Hippocampal formation (tissue), 2 donors: ENCODE results near the gene CRB1.
"Not testable (repeated sequence)": the region's sequence is repeated elsewhere in the genome, so short reads cannot be mapped to it uniquely, and the experiment has no call there.

ENCODE experiments used
- DNase-seq, 2 donors: peaks; one replicate each; lab custom pipeline; 2025; lab: John Stamatoyannopoulos, UW

CRB1 gene

DNA sequence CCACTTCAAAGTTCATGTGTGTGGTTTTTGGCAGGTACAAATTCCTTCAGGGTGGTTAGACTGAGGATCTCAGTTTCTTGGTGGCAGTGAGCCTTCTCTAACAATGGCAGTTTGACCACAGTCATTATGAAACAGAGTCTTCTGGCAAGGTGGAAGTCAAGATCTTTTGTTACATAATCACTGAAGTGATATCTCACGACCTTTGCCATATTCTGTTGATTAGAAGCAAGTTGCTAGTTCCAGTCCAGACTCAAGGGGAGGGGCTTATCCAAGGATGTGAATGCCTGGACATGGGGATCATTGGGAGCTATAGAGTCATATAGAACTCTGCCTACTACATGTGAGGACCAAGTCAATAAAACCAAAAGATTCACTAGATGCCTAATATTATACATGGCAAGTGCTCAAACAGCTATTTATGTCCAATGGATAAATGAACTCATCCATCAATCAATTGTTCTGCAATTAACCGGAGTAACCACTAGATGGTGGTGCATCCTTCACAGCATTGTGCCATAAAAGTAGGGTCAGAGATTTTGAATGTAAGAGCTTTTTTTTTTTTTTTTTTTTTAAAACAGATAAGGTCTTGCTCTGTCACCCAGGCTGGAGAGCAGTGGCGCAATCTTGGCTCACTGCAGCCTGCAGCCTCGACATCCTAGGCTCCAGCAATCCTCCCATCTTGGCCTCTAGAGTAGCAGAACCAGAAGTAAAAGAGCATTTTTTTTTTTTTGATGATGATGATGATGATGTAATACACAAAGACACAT is 131.9 kb downstream of the CRB1 start:
- DNase-seq = no peak

DNA sequence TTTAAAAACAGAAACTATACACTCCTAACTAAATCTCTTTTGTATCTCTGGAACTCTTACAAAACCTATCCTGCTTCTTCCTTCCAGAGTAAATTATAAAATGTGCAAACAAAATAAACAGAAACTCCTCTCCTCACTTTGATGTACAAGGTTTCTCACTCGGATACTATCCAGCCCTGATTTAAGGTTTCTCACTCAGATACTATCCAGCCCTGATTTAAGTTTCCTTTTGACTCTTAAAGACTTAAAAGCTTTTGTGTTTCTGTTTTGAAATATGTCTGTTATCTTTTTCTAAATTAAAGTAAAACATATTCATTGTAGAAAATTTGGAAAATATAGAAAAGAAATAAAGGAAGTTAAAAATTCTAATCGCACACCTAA is 132.5 kb downstream of the CRB1 start:
- no peak for DNase-seq

DNA sequence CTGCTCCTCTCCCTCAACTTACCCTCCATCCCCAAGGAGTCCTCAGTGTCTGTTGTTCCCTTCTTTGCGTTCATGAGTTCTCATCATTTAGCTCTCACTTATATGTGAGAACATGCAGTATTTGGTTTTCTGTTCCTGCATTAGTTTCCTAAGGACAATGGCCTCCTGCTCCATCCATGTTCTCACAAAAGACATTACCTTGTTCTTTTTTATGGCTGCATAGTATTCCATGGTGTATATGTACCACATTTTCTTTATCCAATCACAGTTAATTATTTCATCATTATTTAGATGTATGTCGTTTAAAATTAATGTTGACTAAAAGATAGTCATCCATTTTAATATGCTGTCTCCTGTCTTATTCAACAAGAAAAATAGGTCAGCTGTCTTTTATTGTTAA is 134.1 kb downstream of the CRB1 start:
- DNase-seq = no peak

DNA sequence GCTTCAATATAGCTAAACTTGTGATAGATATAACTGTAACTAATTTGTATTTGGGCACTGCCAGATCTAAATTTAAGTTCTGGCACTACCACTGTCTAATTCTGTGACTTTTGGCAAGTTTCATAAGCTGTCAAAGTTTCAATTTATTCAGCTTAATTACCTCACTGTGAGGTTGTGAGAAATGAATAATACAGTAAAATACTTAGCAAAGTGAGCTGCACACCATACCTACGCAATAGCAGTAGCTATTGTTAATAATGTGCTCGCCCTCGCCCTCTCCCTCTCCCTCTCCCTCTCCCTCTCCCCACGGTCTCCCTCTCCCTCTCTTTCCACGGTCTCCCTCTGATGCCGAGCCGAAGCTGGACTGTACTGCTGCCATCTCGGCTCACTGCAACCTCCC is 136.7 kb downstream of the CRB1 start:
- DNase-seq = not testable (repeated sequence)

DNA sequence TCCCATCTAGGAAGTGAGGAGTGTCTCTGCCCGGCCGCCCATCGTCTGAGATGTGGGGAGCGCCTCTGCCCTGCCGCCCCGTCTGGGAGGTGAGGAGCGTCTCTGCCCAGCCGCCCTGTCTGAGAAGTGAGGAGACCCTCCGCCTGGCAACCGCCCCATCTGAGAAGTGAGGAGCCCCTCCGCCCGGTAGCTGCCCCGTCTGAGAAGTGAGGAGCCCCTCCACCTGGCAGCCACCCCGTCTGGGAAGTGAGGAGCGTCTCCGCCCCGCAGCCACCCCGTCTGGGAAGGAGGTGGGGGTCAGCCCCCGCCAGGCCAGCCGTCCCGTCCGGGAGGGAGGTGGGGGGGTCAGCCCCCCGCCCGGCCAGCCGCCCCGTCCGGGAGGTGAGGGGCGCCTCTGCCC is 137.6 kb downstream of the CRB1 start:
- DNase-seq = not testable (repeated sequence)

DNA sequence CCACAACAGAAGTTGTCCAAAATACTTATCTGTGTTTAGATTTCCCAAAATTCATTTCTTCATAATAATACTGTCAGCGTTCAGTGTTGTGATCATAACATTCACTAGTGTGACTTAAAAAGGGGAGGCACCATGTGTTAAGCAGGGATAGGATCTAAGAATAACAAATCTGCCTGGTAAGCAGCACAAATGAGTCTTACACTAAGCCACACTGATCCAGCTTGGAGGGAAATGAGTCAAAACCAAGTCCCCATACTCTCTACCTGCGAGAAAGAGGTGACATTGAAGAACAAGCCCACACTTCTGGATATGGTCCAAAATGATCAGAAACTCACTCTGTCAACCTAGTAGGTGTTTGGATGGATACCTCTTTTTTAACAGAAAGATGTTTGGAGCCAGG is 145.5 kb downstream of the CRB1 start:
- DNase-seq = no peak

DNA sequence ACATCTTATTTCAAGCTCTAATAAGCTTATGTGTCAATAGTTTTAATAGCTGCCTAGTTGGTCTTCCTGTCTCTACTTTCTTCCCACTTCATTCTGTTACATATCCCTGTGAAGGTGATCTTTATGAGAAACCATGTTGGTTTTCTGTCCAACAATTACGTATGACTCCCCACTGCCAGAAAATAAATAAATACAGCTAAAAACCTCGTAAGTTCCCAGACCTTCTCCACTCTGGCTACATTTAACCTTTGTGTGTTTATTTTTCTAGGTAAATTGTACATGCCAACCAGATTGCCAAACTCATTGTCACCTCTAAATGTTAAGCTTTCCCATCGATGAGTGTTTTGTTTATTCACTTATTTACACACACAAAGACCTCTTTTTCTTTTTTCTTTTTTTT is 147.2 kb downstream of the CRB1 start:
- no peak for DNase-seq

DNA sequence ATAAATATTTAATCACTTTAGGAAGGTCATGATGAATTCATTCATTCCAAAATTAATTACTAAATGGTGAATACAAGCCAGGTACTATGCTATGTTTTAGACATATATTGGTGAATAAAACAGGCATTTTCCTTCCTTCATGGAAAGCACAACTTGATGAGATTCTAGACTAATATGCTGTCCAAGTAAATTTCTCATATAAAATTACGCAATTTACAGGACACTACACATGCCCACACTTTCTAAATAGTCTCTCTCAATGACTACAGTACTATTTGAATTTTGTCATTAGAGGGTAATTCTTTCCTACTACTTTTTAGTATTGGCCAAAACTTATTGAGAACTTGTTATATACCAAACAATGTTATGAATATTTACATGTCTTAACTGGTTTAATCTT is 150.6 kb downstream of the CRB1 start:
- DNase-seq = no peak

DNA sequence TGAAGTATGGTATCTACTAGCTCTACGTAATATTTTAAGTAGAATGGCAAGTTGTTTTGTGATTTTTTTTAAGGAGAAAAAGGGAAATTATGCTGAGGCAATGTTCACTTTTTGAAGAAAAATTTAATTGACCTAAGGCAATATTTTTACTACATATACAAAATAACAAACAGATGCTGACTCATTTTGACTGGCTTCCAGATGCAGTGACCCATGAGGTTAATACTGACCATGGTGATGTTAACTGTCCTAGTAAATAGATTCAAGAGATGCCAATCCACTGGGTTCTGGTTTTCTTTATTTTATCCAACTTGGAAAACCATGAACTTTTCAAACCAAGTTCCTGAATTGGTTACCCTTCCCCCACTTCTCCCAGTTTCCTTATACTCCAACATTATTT is 154.9 kb downstream of the CRB1 start:
- no peak for DNase-seq

DNA sequence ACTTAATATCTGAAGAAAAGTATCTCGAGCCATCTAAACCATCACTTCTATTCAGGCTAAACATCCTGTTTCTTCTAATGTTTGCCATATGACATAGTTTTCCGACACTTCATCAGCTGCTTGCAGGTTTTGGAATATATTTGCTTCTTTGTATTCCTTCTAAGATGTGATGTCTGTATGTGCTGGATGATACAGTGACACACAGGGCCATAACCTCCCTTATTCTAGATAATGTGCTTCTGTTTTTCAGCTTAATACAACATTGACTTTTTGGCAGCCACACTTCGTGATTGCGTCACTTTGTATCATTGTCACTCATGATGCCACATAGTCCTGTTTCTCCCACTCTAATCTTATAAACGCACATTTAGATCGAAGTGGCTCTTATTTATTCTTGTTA is 156.3 kb downstream of the CRB1 start:
- DNase-seq = no peak

DNA sequence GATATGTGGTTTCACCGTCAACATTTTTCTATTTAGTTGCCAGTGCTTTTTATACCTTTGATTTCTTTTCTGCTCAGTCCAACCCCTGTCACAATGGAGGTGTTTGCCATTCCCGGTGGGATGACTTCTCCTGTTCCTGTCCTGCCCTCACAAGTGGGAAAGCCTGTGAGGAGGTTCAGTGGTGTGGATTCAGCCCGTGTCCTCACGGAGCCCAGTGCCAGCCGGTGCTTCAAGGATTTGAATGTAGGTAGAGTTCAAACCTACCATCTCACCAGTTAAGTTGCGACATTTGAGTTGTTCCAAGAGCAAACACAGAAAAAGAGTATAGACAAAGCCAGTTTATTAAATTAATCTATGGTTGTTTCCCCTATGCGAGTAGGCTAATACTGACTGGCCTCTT is 161.3 kb downstream of the CRB1 start:
- no peak for DNase-seq

DNA sequence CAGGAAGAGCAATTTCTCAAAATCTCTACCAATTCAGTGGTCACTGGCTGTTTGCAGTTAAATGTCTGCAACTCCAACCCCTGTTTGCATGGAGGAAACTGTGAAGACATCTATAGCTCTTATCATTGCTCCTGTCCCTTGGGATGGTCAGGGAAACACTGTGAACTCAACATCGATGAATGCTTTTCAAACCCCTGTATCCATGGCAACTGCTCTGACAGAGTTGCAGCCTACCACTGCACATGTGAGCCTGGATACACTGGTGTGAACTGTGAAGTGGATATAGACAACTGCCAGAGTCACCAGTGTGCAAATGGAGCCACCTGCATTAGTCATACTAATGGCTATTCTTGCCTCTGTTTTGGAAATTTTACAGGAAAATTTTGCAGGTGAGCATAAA is 167.2 kb downstream of the CRB1 start:
- no peak for DNase-seq

DNA sequence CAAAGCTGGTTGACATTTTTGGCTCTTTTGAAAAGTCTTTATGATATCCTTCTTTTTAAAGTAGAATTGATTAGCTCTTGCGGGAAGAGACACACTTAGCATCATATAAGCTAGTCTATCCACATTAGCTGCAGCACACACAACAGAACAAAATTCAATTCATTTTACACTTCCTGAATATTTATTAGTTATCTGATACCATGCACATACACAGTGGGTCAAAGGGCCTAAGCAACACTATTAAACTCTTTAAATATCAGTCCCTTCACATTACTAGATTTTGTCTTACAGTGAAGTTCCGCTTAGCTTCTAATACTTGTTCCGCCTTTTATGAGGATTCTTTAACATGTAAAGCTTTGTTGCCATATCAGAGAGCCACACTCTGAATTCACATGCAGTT is 169.5 kb downstream of the CRB1 start:
- no peak for DNase-seq

DNA sequence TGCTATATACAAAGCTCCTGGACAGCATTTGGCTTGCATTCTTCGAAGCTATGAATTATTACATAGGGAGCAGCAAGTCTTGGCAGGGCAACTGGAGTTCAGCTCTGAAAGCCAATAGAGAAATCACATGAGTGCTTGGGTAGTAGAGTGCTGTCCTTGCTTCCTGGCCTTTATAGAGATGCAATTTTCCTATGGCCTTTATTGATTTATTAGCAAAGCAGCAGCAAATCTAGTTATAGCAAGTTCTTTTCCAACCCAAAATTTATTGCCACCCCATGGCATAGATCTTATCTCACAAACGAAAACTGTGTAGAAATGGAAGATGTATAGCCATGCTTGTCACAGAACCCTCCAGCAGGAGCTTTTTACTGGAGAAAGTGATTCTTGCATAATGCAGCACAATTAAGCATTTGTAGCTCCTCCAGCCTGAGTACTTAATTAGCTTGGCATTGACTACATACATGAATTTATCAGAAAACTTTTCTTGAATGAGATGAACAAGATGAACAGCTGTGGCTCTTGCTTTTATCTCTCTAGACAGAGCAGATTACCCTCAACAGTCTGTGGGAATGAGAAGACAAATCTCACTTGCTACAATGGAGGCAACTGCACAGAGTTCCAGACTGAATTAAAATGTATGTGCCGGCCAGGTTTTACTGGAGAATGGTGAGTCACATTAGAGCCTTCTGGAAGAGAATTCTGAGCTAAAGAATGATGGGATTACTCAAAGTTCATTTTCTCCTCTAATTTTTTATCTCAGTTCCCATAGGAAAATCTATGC is 170.1 kb downstream of the CRB1 start:
- DNase-seq = no peak

DNA sequence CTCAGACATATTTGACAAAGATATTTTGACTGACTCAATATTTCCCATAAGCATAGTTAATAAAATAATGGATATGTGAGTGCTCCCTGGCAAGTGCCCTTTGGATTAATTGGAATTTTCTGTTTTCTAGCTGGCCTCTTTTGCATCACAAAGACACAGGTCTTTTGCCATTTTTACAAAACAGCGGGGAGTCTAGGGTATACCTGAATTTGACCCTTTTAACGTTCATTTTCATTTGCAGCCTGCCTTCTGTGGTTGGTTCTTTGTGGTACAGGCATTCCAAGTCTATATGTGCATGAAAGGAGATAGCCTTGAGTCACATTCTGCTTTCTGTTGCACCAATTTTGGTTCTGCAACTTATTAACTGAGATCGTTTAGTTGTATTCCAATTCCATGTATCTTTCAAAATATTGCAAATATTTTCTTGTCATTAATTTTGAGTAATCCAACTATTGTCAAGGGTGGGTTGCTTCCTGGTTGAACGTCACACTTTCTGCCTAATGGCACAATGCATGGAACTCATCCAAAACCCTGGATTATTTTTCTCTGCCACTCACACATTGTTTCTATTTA is 171.7 kb downstream of the CRB1 start:
- no peak for DNase-seq

DNA sequence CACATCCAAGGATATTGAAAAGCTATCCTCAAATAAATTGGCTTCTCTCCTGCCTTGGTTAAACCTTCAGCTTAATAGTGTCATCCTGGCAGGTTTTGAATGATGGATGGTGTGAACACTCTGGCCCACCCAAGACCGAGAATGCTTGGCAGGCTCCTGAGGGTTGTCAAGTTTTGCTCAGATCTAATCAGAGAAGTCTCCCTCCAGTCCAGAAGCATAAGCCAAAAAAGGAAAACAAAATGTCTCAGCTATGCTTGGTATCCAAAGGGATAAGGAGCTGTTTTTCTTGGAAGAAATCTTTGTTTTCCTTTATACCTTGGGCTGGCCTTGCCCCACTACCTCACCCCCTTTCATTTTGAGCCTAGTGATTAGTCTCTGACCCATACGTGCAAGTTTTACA is 172.7 kb downstream of the CRB1 start:
- DNase-seq = no peak

DNA sequence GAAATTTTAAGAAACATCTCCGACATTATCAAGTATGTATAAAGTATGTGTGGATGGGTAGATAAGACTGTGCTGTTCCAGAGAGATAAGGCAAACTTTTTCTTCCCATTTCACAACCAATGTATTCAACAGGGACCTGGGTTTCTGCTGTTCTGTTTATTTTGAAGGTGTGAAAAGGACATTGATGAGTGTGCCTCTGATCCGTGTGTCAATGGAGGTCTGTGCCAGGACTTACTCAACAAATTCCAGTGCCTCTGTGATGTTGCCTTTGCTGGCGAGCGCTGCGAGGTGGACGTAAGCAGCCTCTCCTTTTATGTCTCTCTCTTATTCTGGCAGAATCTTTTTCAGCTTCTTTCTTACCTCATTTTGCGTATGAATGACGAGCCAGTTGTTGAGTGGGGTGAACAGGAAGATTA is 174.0 kb downstream of the CRB1 start:
- no peak for DNase-seq

DNA sequence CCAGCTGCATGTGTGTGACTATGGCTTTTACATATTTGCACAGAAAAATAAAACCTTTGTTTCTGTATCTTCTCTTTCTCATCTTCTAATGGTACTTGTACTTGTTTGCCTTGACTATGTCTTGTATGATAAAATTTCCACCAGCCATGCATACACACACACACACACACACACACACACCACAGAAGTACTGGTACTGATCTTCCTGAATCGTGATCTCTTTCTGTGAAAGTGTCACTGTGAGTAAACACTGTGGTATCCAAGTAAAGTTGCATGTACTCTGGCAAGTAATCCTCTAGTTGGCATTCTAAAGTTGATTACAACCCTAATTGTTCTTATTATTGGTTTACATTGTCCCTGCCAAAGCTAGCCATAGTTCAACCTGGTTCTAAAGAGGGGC is 176.7 kb downstream of the CRB1 start:
- DNase-seq = no peak

DNA sequence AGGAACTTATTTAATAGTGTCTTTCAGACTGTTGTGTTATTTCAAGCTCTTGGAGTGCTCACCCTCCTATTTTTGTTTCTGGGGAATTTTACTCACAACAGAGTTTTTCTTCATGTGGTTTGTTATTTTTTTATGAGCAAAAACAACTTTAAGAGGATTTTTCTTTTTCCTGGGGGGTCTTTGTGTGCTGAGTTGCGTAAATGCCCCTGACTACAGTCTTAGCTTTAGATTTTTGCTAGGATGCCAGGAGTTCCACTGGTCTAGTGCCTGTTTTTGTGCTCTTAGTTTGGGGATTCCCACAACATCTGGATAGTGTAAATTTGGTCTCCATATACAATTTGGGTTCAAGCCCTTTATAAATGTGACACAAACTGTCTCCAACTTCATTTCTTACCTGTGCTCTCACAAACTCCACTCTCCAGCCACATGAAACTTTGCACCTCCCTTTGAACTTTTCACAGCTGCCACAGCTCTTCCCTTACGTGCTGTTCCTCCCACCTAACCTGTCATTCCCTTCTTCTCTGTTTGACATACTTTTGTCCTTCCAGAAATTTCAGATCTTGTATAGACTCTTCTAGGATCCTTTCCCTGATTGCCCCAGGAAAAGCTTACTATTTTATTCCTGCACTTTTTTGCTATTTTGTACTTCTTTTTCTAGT is 180.2 kb downstream of the CRB1 start:
- DNase-seq = no peak

DNA sequence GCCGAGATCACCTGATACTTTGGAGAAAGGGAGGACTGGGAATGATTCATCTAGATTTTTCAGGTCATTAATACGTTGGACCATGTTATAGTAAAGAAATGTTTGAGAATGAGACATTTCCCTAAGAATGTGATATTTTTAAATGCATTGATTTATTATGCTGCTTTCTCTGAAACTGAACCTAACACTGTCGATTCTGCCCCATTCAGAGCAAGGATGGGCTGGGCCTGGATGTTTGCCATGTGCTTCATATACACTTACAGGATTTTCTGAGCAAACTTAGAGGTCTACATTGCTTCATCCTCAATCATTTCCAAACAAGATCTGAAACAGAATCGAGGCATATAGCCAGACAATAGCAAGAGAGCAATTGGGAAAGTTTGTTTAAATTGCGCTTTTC is 183.3 kb downstream of the CRB1 start:
- DNase-seq = no peak

DNA sequence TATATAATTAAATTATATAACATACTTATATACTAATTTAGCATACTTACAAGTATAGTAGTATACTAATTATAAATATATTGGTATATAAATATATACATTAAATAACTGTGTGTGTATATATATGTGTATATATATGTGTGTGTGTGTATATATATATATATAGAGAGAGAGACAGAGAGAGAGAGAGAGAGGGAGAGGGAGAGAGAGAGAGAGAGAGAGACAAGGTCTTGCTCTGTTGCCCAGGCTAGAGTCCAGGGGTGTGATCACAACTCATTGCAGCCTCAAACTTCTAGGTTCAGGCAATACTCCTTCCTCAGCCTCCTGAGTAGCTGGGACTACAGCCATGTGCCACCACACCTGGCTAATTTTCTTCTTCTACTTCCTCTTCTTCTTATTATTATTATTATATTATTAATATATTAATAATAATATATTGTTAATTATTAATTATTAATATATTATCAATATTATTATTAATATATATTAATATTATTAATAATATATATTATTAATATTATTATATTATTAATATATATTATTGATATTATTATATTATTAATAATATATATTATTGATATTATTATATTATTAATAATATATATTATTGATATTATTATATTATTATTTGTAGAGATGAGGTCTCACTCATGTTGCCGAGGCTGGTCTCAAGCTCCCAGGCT is 185.5 kb downstream of the CRB1 start:
- no peak for DNase-seq

DNA sequence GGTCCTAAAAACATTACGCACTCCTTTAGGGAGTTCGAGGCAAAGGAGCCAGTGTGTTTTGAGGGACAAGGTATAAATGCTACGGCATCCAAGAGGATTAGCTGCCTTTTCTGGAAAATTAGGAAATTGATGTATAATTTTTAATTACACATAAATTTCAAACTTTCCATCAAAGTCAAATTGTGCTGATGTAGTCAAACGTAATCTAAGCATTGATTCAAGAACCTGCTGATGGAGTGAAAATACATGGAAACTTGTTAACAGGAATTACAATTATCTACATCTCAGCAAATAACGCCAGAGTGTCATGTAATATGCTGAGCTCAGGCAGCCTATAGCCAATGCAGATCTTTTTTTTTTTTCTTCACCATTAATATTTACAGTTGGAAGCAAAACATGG is 194.5 kb downstream of the CRB1 start:
- DNase-seq = no peak
